ENCODE data around the gene FAF2.
"Not testable (repeated sequence)": the region's sequence is repeated elsewhere in the genome, so short reads cannot be mapped to it uniquely, and the experiment has no call there.

The FAF2 gene

DNA sequence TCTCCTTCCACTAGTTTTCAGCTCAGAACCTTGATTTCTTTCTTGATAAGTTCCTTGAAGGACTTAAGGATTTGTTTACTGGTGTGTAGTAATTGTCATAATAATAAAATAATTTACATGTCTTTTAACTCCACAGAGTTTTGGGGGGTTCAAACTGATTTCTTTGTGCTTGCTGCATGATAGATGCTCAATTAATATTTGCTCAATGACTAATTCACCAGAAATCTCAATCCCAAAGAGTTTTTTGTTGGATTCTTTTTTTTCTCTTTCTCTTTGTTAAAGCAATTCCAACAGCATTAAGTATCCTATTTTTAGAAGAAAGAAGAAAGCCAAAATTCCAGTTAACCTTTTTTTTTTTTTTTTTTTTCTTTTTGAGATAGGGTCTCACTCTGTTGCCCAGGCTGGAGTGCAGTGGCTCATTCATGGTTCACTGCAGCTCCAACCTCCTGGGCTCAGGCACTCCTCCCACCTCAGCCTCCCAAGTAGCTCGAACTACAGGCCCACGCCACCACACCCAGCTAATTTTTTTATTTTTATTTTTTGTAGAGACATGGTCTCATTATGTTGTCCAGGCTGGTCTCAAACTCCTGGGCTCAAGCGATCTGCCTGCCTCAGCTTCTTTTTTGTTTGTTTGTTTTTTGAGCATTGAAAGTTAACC lies 10.8 kb downstream of the FAF2 start:
- no peak for ATAC-seq
- no peak for DNase-seq

DNA sequence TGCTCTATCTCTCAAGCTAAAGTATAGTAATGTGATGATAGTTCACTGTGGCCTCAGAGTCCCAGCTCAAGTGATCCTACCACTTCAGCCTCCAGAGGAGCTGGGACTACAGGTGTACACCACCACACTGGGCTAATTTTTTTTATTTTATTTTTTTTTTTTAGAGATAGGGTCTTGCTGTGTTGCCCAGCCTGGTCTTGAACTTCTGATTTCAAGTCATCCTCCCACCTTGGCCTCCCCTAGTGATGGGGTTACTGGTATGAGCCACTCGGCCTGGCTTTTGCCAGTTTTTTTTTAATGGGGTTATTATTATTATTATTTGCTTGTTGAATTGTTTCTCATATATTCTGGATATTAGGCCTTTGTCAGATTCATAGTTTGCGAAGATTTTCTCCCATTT lies 13.2 kb downstream of the FAF2 start:
- ATAC-seq, result no peak

DNA sequence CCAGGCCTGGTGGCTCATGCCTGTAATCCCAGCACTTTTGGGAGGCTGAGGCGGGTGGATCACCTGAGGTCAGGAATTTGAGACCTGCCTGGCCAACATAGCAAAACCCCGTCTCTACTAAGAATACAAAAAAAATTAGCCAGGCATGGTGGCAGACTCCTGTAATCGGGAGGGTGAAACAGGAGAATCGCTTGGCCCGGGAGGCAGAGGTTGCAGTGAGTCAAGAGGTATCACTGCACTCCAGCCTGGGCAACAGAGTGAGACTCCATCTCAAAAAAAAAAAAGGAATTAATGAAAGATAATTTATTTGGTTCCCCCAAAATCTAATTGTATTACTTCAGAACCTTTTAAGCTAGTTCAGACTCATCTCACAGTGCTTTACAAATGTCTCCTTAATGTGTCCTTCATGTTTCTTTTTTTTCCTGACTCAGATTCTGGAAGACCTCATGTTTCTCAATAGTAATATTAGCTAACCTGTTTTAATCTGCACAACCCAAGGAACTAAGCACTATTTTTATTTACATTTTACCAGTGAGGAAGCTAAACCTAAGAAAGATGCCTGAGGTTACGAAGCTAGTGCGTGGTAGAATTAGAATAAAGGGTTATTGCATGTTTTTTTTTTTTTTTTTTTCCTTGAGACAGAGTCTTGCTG lies 15.1 kb downstream of the FAF2 start:
- ATAC-seq (no peak), DNase-seq (no peak)

More for the DNA sequence above, 13.2 kb downstream of the FAF2 start:
- no peak for DNase-seq

DNA sequence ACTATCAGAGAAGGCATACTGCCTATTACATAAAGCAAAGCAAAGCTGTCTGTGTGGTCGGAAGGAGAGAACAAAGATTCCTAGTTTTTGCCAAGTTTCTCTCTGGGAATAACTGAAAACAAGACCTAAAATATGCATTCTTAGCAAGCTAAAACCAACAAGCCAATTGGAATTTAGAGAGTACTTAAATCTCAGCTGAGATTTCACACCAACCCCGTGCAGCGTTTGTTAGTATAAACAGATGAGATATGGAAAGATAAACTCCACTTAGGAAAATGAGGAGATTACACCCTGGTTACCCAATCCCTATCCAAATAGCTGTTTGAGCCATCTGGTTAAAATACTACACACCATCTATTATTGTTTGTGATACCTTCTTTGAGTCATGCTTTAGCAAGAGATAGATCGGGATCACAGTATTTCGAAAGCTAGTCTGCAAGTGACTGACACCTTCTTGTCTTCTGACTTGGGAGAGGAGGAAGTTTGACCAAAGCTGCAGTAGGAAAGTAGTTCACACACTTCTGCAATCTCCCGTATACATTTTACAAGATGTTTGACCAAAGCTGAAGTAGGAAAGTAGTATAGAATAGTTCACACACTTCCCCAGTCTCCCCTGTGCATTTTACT lies 18.2 kb downstream of the FAF2 start:
- ATAC-seq (no peak), DNase-seq (no peak)

DNA sequence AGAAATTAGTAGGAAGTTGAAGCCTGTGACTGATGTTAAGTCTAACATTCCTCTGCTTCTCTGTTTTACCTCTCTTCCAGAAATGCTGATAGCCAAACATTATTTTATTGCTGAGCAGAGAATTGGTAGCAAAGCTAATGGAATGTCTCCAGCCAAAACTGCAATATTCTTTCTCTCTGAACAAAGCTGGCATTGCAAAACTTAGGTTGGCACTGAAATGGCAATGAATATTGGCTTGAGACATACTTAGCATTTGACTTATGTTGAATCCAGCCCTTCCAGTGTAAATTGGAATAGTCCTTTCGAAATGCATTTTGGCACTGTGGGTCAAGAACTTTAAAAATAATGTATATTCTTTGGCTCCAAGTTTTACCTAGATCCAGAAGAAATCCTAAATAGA lies 21.1 kb downstream of the FAF2 start:
- ATAC-seq (no peak), DNase-seq (no peak)

DNA sequence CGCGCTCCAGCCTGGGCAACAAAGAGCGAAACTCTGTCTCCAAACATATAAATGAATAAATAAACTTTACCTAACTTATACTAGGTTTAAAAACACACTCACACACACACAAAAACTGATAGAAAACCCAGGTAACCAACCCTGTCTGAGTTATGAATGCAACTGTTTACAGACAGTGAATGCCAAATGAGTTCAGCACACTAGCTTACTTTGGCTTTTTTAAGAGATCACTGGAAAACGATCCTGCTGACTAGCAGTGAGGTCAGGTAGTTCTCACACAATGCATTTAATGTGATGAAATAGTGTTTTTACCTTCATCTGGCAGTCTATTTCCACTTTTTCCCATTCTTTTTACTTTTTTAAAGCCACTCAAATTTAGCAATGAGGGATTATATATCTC lies 22.4 kb downstream of the FAF2 start:
- DNase-seq (no peak), ATAC-seq (no peak)

DNA sequence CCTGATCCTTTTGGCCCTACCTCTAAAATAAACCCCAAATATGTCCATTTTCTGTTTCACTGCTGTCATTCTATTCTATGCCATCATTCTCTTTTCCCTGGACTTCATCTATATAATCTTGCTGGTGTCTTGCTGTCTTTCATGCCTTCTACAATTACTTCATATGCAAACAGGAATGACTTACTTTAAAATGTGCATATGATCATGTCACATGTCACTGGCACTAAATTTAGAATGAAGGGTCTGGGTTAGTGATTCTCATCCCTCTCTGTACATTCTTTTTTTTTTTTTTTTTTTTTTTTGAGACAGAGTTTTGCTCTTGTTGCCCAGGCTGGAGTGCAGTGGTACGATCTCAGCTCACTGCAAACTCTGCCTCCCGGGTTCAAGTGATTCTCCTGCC lies 22.9 kb downstream of the FAF2 start:
- no peak for ATAC-seq

DNA sequence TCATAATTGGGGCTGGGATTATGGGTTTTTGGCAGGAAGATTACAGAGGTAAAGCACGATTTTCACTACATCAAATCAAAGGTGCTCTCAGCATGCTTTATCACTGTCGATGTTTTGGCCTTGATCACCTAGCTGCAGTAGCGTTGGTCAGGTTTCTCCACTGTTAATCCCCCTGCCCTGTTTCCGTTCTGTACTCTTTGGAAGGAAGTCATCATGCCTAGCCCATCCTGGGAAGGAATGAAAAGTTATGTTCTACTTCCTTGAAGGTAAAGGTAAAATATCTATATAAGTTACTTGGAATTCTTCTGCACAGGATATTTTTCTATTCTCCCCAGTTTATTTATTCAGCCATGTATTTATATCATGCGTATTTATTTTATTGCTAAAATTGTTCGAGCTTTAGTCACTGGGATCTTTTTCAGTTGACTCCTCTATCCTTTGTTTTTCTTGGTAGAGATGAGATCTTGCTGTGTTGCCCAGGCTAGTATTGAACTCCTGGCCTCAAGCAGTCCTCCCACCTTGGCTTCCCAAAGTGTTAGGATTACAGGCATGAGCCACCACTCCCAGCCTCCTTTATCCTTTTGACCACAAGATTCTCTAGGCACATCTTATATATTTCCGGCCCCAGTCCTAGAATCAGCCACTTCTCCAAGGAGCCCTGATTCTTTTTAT lies 25.3 kb downstream of the FAF2 start:
- DNase-seq (no peak), ATAC-seq (no peak)

More for the DNA sequence above, 22.9 kb downstream of the FAF2 start:
- DNase-seq, result no peak

DNA sequence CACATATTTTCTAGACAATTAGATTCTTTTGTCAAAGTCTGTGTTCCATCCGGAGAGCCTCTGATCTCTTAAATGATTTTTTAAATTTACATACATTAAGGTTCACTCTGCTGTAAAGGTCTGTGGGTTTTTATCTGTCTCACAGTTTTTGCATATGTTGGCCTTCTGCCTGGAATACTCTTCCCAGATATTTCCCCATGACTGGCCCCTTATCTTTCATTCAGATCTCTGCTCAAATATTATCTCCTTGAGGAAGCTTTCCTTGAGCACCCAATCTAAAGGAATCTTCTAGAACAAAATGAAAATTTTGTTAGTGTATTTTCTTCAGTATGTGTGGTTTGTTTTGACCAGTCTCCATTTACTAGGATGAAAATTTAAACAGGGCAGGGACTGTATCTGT lies 26.3 kb downstream of the FAF2 start:
- ATAC-seq (no peak), DNase-seq (no peak)

DNA sequence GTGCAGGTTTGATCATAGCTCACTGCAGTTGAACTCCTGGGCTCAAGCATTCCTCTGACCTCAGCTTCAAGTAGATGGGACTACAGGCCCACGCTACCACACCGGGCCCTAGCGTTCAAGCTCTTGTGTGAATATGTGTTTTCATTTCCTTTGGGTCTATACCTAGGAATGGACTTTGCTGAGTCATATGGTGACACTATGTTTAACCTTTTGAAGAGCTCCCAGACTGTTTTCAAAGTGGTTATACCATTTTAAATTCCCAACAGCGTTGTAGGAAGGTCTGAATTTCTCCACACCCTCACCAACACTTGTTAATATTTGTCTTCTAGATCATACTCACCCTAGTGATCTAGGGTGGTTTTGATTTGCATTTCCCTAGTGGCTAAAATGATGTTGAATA lies 33.5 kb downstream of the FAF2 start:
- DNase-seq (no peak), ATAC-seq (peak; percentile 49)

DNA sequence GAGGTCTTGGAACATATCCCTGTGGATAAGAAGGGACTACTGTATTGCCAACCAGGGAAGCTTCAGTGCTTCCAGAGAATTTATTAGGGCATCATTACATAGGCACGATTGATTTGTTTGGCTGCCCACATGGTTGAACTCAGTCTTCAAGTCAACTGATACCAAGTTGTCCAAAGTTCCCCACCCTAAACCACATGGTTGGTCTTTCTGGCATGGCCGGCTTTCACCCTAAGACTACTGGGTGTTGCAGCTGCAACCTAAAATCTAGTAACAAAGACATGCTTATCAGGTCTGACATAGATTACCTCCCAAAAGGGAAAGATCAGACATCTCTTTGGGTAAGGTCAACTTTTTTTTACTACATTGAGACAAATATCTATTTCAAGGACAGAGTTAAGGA lies 37.0 kb downstream of the FAF2 start:
- no peak for ATAC-seq
- no peak for DNase-seq

DNA sequence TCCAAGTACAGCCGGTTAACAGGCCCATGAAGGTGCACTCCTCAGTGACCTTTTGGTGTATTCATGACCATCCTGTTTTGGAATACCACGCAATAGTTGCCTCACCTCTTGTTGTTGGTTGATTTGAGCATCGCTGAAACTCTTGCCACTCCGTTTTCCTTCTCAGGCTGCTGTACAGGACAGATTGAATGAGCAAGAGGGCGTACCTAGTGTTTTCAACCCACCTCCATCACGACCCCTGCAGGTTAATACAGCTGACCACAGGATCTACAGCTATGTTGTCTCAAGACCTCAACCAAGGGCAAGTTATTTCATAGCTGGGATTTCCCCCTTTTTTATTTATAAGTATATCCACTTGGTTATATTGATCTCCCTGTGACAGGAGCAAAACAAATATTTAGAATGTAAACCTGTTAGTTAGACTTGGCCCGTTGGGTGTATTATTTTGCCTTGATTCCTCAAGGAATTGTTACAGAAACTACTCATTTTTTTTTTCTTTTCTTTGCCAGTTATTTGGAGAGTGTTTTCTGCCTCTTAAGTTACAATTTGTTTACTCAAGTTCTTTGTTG lies 38.1 kb downstream of the FAF2 start:
- ATAC-seq (no peak), DNase-seq (no peak)

DNA sequence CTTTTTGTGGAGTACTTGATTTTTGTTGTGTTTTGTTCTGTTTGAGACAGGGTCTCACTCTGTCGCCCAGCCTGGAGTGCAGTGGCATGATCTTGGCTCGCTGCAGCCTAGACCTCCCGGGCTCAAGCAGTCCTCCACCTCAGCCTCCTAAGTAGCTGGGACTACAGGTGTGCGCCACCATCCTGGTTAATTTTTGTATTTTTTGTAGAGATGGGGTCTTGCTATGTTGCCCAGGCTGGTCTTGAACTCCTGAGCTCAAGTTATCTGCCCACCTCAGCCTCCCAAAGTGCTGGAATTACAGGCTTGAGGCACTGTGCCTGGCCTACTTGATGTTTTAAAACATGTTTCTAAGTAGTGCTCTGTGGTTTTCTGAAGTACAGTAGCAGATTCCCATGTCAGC lies 39.0 kb downstream of the FAF2 start:
- ATAC-seq, DNase-seq: not testable (repeated sequence)

DNA sequence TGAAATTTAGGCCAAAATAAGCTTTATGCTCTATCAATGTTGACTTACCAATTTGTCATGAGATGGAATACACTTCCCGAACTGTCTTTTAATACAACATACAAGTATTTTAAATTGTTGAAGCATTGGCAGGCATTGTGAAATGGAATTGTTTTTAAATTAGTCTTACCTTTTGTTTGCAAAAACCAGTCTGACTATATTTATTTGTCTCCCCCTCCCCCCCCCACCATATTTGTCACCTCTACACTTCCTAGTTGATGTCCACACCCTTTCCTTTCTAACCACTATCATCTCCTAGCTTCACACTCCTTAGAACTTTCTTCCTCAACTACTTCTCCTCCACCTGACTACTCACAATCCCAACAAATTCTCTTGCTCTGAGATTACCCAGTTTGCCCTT lies 40.9 kb downstream of the FAF2 start:
- ATAC-seq (no peak), DNase-seq (no peak)

DNA sequence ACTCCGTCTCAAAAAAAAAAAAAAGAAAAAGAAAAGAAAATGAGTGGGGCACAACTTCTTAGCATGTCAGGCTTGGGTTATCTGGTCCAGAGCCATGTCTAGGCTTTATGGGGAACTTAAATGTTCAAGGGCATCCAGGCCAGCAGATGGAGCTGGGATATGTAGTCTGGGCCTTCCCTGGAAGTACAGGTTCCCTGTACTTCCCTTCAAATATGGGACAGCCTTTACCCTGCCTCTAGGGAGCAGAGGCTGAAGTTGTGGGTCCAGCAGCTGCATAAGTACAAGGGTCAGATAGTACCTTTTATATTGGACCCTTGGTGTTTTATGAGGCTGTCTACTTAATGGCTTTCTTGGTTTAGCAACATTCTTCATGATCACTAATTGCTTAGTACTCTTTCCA lies 42.1 kb downstream of the FAF2 start:
- ATAC-seq (no peak), DNase-seq (no peak)

DNA sequence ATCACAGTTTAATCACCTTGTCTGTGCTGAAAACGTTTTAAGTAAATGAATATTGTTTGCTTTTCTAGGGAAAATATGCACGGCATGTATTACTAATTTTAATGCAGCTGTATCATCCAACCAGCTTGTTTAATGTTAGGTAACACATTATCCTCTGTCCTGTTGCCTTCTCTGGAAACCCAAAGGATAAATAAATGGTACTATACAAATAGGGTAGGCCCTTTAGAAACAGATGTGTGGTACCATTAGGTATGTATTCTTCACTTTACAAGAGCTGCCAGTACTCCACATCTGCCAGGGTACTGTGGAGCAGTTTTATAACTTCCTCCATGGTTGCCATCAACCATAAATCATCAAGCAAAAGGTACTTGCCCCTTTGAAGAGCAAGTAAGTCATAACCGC lies 42.9 kb downstream of the FAF2 start:
- ATAC-seq, result no peak
- no peak for DNase-seq

DNA sequence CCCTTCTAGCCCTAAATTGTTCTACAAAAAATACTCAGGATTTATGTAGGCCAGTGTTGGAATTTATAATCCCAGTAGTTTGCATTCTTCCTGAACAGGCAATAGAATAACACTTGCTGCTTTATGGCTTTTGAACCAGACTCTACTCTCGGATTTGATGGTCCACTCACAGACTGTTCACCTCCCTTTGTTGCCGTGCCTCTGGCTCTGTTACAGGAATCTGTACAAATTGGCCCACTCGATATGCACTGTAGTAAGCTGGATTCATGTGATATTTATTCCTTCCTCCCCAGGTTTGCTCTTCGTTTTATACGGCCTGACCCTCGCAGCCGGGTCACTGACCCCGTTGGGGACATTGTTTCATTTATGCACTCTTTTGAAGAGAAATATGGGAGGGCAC lies 43.7 kb downstream of the FAF2 start:
- DNase-seq (no peak), ATAC-seq (no peak)

DNA sequence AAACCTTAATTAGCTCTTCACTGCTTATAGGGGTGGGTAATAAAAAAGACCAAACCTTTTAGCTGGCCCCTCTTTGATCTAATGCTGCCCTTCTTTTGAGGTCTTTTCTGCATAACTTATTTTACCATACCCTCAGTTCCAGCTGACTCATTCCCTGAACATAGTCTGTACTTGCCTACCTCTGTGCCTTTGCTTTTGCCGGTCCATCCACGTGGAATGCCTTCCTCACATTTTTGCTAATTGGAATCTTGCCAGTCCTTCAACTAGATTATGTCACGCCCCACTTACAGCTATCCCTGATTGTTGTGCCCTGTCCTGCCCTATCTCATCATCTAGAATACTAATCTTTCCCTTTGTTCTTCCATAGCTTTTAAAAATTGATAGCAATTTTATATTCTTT lies 44.2 kb downstream of the FAF2 start:
- ATAC-seq (no peak), DNase-seq (no peak)

DNA sequence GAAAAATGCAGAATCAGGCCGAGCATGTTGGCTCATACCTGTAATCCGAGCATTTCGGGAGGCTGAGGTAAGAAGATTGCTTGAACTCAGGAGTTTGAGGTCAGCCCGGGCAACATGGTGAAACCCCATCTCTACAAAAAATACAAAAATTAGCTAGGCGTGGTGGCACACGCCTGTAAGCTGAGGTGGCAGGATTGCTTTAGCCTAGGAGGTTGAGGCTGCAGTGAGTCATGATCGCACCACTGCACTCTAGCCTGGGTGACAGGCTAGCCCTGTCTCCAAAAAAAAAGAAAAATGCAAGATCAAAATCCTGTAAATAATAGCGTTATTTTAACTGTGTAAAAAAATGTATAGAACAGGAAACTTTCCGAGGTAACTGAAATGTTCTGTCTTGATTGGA lies 49.7 kb downstream of the FAF2 start:
- ATAC-seq (no peak), DNase-seq (no peak)

DNA sequence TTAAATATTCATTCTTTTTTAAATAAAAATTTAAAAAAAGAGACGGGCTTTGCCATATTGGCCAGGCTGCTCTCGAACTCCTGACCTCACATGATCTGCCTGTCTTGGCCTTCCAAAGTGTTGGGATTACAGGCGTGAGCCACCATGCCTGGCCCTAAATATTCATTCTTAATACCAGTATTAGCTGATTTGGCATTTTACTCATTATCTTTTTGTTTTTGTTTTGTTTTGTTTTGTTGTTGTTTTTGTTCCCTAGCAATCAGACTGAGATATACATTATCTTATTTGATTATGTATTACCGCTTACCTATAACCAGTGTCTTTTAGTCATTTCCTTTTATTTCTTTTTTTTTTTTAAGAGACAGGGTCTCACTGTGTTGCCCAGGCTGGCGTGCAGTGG lies 51.1 kb downstream of the FAF2 start:
- DNase-seq (no peak), ATAC-seq (no peak)

DNA sequence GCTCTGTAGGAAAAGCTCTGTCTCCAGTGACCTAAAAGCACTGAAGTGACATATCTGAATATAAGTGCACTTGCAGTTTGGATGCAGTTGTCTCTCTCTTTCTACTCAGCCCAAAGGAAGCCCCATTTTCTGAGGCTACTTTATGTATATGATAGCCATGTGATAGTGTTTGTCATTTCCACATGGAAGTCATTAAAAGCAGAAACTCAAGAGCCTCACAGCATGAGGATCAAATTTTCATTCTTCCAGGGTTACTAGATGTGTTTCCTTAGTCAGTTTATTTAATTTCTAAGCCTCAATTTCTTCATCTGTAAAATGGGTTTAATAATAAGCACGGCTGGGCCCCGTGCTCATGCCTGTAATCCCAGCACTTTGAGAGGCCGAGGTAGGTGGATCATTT lies 52.3 kb downstream of the FAF2 start:
- DNase-seq (no peak), ATAC-seq (no peak)

DNA sequence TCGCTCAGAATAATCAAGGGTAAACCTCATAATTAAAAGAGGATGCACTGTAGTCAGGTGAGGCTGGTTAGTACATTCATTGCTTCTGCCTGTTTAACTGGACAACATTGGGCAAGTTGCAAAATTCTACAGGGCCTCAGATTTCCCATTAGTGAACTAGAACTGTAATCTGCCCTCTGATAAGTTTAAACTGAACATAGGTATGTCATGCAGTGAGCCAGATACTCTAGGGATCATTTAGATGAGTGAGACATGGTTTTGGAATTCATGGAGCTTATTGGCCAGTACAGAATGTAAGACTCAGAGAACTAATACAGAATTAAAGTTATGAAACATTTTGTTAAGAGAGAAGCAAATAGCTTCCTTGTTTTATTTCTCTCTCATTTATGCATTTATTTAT lies 53.1 kb downstream of the FAF2 start:
- DNase-seq (no peak), ATAC-seq (no peak)

DNA sequence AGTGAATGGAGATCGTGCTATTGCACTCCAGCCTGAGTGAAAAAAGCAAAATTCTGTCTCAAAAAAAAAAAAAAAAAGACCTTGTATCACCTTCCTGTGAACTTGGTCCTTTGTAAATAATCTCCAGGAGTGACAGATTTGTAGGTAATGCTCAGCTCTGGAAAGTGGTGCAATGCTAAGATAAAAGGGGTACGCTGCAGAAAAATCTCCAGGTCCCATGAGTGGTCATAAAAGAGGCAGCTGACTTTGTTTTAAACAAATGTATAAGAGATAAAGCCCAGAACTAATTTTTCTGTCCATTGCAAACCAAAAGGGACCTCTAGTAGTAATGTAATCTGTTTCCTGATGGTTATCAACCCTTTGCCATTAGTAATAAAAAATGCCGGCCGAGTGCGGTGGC lies 55.3 kb downstream of the FAF2 start:
- no peak for DNase-seq
- ATAC-seq, result no peak
